ENCODE data around the gene SCRT2.

- TF ChIP-seq TBP (optimal IDR thresholded peaks at IDR 0.05; ENCODE audit: low read depth, low read length) (no peak), TAF1 (IDR thresholded peaks at IDR 0.05; ENCODE audit: control insufficient read depth, extremely low read depth, insufficient read depth, low read length, severe bottlenecking) (no peak), POLR2AphosphoS5 (IDR thresholded peaks at IDR 0.05; ENCODE audit: control insufficient read depth, insufficient read depth, low read depth, low read length) (no peak), BDP1 (IDR thresholded peaks at IDR 0.05; ENCODE audit: insufficient read depth, insufficient read length) (no peak)
- TF ChIP-seq, protein P1, sequence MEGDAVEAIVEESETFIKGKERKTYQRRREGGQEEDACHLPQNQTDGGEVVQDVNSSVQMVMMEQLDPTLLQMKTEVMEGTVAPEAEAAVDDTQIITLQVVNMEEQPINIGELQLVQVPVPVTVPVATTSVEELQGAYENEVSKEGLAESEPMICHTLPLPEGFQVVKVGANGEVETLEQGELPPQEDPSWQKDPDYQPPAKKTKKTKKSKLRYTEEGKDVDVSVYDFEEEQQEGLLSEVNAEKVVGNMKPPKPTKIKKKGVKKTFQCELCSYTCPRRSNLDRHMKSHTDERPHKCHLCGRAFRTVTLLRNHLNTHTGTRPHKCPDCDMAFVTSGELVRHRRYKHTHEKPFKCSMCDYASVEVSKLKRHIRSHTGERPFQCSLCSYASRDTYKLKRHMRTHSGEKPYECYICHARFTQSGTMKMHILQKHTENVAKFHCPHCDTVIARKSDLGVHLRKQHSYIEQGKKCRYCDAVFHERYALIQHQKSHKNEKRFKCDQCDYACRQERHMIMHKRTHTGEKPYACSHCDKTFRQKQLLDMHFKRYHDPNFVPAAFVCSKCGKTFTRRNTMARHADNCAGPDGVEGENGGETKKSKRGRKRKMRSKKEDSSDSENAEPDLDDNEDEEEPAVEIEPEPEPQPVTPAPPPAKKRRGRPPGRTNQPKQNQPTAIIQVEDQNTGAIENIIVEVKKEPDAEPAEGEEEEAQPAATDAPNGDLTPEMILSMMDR (IDR thresholded peaks at IDR 0.05 in 2 of 3, conservative IDR thresholded peaks at IDR 0.05 in 1 of 3; ENCODE audit: insufficient read depth in 2 of 3, low read depth in 1 of 3, low read length in 3 of 3), result no peak
Observed at GRCh38 chr20:635028-635892, 40.3 kb downstream of the SCRT2 start.

Measured in K562 (cell line).